ENCODE results near the gene MIDN. TPM values are rescaled to one million over a fixed set of nuclear protein-coding genes. Genes with fewer than 3 reads are reported as not detected.
A peak's percentile ranks its signal among the peaks of the same experiment; 100 is the strongest.

MIDN gene
- total RNA-seq, 1 donor from 2014 or later: 117 TPM

GRCh38 chr19:1273263-1274041 is 25.1 kb downstream of the MIDN start:
- intact Hi-C loops (cut with DNase I): no loop called here
- ATAC-seq: no peak
- no peak for DNase-seq (ENCODE audit: low spot score)

- intact Hi-C loops (cut with DNase I): no loop called here
Observed at GRCh38 chr19:1274081-1274851, 25.9 kb downstream of the MIDN start.

GRCh38 chr19:1274852-1275259 is 26.5 kb downstream of the MIDN start:
- DNase-seq (ENCODE audit: low spot score) (no peak), ATAC-seq (no peak)
- intact Hi-C loops (cut with DNase I): no loop called here

More at GRCh38 chr19:1274081-1274851, 25.9 kb downstream of the MIDN start:
- ATAC-seq (no peak), DNase-seq (ENCODE audit: low spot score) (peak; percentile 76)

GRCh38 chr19:1275260-1275975 is 27.0 kb downstream of the MIDN start, which contains the start of gene FAM174C:
TSS of gene FAM174C (plus strand) at chr19:1275530. CDS start at chr19:1275550, 20 bp downstream.
- DNase-seq (ENCODE audit: low spot score): peak; percentile 97
- intact Hi-C loops (cut with DNase I): no loop called here
- peak; percentile 84 for ATAC-seq

- peak; percentile 0 for ATAC-seq
- intact Hi-C loops (cut with DNase I): no loop called here
- no peak for DNase-seq (ENCODE audit: low spot score)
Observed at GRCh38 chr19:1275976-1276627, 27.7 kb downstream of the MIDN start.

- DNase-seq (ENCODE audit: low spot score): no peak
- ATAC-seq: no peak
- intact Hi-C loops (cut with DNase I): no loop called here
Observed at GRCh38 chr19:1276628-1277022, 28.2 kb downstream of the MIDN start.

GRCh38 chr19:1277061-1277460 is 28.7 kb downstream of the MIDN start:
- no peak for DNase-seq (ENCODE audit: low spot score)
- ATAC-seq: no peak
- intact Hi-C loops (cut with DNase I): no loop called here

GRCh38 chr19:1278074-1278473 is 29.7 kb downstream of the MIDN start:
- intact Hi-C loops (cut with DNase I): no loop called here
- DNase-seq (ENCODE audit: low spot score): no peak
- no peak for ATAC-seq

GRCh38 chr19:1278713-1279660 is 30.6 kb downstream of the MIDN start:
- no peak for DNase-seq (ENCODE audit: low spot score)
- no peak for ATAC-seq
- intact Hi-C loops (cut with DNase I): no loop called here

- intact Hi-C loops (cut with DNase I): loop anchor here (10.0 kb wide), 1 partner anchor 115 kb away; no protein-coding TSS in a partner anchor
- peak; percentile 90 for DNase-seq (ENCODE audit: low spot score)
- ATAC-seq: peak; percentile 44
Observed at GRCh38 chr19:1279782-1280341, 31.5 kb downstream of the MIDN start.

- DNase-seq (ENCODE audit: low spot score): no peak
- intact Hi-C loops (cut with DNase I): loop anchor here (10.0 kb wide), 1 partner anchor 114 kb away; no protein-coding TSS in a partner anchor
- ATAC-seq: no peak
Observed at GRCh38 chr19:1280636-1281568, 32.5 kb downstream of the MIDN start.

- intact Hi-C loops (cut with DNase I): loop anchor here (10.0 kb wide), 1 partner anchor 113 kb away; no protein-coding TSS in a partner anchor
- DNase-seq (ENCODE audit: low spot score) (no peak), ATAC-seq (no peak)
Observed at GRCh38 chr19:1281569-1282287, 33.3 kb downstream of the MIDN start.

- intact Hi-C loops (cut with DNase I): loop anchor here (10.0 kb wide), 1 partner anchor 112 kb away; no protein-coding TSS in a partner anchor
- no peak for ATAC-seq
- no peak for DNase-seq (ENCODE audit: low spot score)
Observed at GRCh38 chr19:1282588-1283206, 34.3 kb downstream of the MIDN start.

- ATAC-seq (no peak), DNase-seq (ENCODE audit: low spot score) (no peak)
- intact Hi-C loops (cut with DNase I): loop anchor here (10.0 kb wide), 1 partner anchor 111 kb away; no protein-coding TSS in a partner anchor
Observed at GRCh38 chr19:1283207-1283916, 35.0 kb downstream of the MIDN start.

GRCh38 chr19:1283917-1284292 is 35.5 kb downstream of the MIDN start:
- ATAC-seq (no peak), DNase-seq (ENCODE audit: low spot score) (no peak)
- intact Hi-C loops (cut with DNase I): loop anchor here (10.0 kb wide), 1 partner anchor 111 kb away; no protein-coding TSS in a partner anchor
